A549 (cell line): ENCODE results near the gene HSD11B1. TPM values are rescaled to one million over a fixed set of nuclear protein-coding genes. Genes with fewer than 3 reads are reported as not detected.

Source experiments
- ATAC-seq, 2 experiments: fragments of 200-7000 bp in 1 of 2; fragments of >200 bp in 1 of 2; cut with Nextera tagmentation in 1 of 2; cut with Tn5 transposase in 1 of 2; 3 replicates each; pipeline versions ENCODE4 v1.8.0 to v1.9.1; 2018 to 2020; ENCODE audit warnings: mild to moderate bottlenecking in 1 of 2, moderate library complexity in 1 of 2
- CTCF ChIA-PET: fragments of 300-600 bp; sonication (Branson Sonifier 250); formaldehyde crosslinking; extraction: SDS; loops from one replicate; lab custom pipeline; 2021; ENCODE audit warnings: antibody characterized with exemption, inconsistent platforms; lab: Yijun Ruan, JAX
- POLR2A ChIA-PET: fragments of 350-600 bp; formaldehyde crosslinking; extraction: SDS; loops from one replicate; lab custom pipeline; 2021; ENCODE audit warnings: antibody characterized with exemption, inconsistent platforms; lab: Yijun Ruan, JAX
- DNase-seq, 2 experiments: peaks; one replicate each; pipeline versions ENCODE4 v3.0.0 to v3.0.0-alpha.2; 2011 to 2016; ENCODE audit warnings: low read depth in 1 of 2, low spot score in 1 of 2
- FAIRE-seq: peaks from 2 replicates; lab custom pipeline; 2011; peaks lifted over from hg19 to GRCh38; lab: Jason Lieb, UNC
- H3K27ac ChIP-seq, 2 experiments: fragments of >200 bp; sonication (Bioruptor Twin); formaldehyde crosslinking; 3 replicates each; pipeline ENCODE4 v1.5.1; 2016 to 2017
- H3K4me1 ChIP-seq: fragments of >200 bp; sonication (Bioruptor Twin); formaldehyde crosslinking; 3 replicates; pipeline ENCODE4 v1.6.1; 2016
- H3K4me2 ChIP-seq: fragments of >200 bp; sonication (Bioruptor Twin); formaldehyde crosslinking; 3 replicates; pipeline ENCODE4 v1.6.1; 2016
- H3K4me3 ChIP-seq: fragments of >200 bp; sonication (Bioruptor Twin); formaldehyde crosslinking; 3 replicates; pipeline ENCODE4 v1.5.1; 2016
- H3K9me3 ChIP-seq: fragments of >200 bp; sonication (Bioruptor Twin); formaldehyde crosslinking; 3 replicates; pipeline ENCODE4 v1.6.1; 2016
- CBX2 ChIP-seq: fragments of 200-600 bp; sonication (generic); IDR thresholded peaks from 2 replicates; pipeline ENCODE4 v1.6.1; 2016; ENCODE audit warnings: low read depth, mild to moderate bottlenecking, borderline replicate concordance
- EP300 ChIP-seq, 2 experiments: fragments of >200 bp; sonication (Bioruptor Twin); formaldehyde crosslinking; IDR thresholded peaks; 2 replicates in 1 of 2; 3 replicates in 1 of 2; pipeline ENCODE4 v1.6.1; 2016 to 2017
- HOXB13 ChIP-seq: fragments of 250-450 bp; sonication (Bioruptor Pico); IDR thresholded peaks from 2 replicates; pipeline ENCODE4 v1.5.0; 2020; ENCODE audit warnings: low read depth, mild to moderate bottlenecking, moderate library complexity
- POLR2AphosphoS2 ChIP-seq: conservative IDR thresholded peaks from 2 replicates; pipeline ENCODE4 v1.6.1; 2012; ENCODE audit warnings: low read length, improper control_type of control experiment, inconsistent platforms
- RARB ChIP-seq: fragments of 250-450 bp; sonication (Bioruptor Pico); IDR thresholded peaks from 2 replicates; pipeline ENCODE4 v1.8.0; 2021; ENCODE audit warnings: mild to moderate bottlenecking, moderate library complexity
- WGBS: methylation state at CpG from one replicate; pipeline ENCODE4 v1.1.6; 2017; ENCODE audit errors: missing lambda C conversion rate; 5-methylcytosine and 5-hydroxymethylcytosine counted together
- polyA plus RNA-seq, 4 experiments: library from polyadenylated mRNA; depleted of rRNA in 3 of 4; stranded (reverse); fragments of >200 nt; fragmentation: RNase III in 1 of 4; extraction: RNeasy Plus Mini Kit Qiagen cat#74134 plus additional on column Dnase treatment in 1 of 4; gene quantifications; 2 replicates in 3 of 4; 3 replicates in 1 of 4; pipeline ENCODE4 v1.2.3, GENCODE V29; 2011 to 2017
- TF ChIP-seq, protein P1 (sequence below): fragments of 200-600 bp; sonication (generic); IDR thresholded peaks from 2 replicates; pipeline ENCODE4 v1.6.1; 2016; ENCODE audit warnings: antibody characterized with exemption, mild to moderate bottlenecking, moderate library complexity

Gene HSD11B1
- polyA plus RNA-seq, 2 of the 4 experiments (the other 2 are of a cell fraction): not detected

- Histone ChIP-seq H3K27ac (peak overlapping the region in 1 of 2 experiments; percentile 86; a peak in 3 of 6 replicates), H3K4me1 (peaks cover 6% of the 10 kb centered on the region; the same call in 1 of the 3 replicates), H3K4me2 (peak overlapping the region; percentile 90), H3K9me3 (peaks cover 12% of the 10 kb centered on the region), H3K4me3 (peak overlapping the region; percentile 82)
- ATAC-seq (no peak), FAIRE-seq (no peak), DNase-seq (no peak)
- POLR2A ChIA-PET: no interaction called here
- TF ChIP-seq CBX2 (no peak), HOXB13 (no peak), RARB (CRISPR knock-in tag) (no peak), POLR2AphosphoS2 (no peak), EP300 (IDR thresholded peaks at IDR 0.05) (no peak)
- TF ChIP-seq, protein P1, sequence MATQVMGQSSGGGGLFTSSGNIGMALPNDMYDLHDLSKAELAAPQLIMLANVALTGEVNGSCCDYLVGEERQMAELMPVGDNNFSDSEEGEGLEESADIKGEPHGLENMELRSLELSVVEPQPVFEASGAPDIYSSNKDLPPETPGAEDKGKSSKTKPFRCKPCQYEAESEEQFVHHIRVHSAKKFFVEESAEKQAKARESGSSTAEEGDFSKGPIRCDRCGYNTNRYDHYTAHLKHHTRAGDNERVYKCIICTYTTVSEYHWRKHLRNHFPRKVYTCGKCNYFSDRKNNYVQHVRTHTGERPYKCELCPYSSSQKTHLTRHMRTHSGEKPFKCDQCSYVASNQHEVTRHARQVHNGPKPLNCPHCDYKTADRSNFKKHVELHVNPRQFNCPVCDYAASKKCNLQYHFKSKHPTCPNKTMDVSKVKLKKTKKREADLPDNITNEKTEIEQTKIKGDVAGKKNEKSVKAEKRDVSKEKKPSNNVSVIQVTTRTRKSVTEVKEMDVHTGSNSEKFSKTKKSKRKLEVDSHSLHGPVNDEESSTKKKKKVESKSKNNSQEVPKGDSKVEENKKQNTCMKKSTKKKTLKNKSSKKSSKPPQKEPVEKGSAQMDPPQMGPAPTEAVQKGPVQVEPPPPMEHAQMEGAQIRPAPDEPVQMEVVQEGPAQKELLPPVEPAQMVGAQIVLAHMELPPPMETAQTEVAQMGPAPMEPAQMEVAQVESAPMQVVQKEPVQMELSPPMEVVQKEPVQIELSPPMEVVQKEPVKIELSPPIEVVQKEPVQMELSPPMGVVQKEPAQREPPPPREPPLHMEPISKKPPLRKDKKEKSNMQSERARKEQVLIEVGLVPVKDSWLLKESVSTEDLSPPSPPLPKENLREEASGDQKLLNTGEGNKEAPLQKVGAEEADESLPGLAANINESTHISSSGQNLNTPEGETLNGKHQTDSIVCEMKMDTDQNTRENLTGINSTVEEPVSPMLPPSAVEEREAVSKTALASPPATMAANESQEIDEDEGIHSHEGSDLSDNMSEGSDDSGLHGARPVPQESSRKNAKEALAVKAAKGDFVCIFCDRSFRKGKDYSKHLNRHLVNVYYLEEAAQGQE: no peak
- WGBS: 69% methylated on average over 6 of the region's 6 CpGs
- CTCF ChIA-PET: interaction anchor here (1.4 to 2.0 kb wide), 3 partner anchors 35 to 40 kb away, joined by 4 to 5 read pairs (median 5); no protein-coding TSS in a partner anchor
These were observed 78.7 kb downstream of the HSD11B1 start for GRCh38 chr1:209783386-209783785.

Other genes with a start within 250 kb of the HSD11B1 start
- gene CAMK1G, start 121.1 kb upstream of the HSD11B1 start, polyA plus RNA-seq (2011; rRNA removed): 0.08 and 0.19 TPM in 2 replicates
- gene CAMK1G, start 121.1 kb upstream of the HSD11B1 start, polyA plus RNA-seq (2017; fragmentation: RNase III; extraction: RNeasy Plus Mini Kit Qiagen cat#74134 plus additional on column Dnase treatment): 0.03 to 0.13 TPM in 2 of 3 replicates, not detected in the other
- 7.3 and 11.6 TPM in 2 replicates for gene LAMB3, start 52.4 kb upstream of the HSD11B1 start, polyA plus RNA-seq (2011; rRNA removed)
- gene LAMB3, start 52.4 kb upstream of the HSD11B1 start, polyA plus RNA-seq (2017; fragmentation: RNase III; extraction: RNeasy Plus Mini Kit Qiagen cat#74134 plus additional on column Dnase treatment): 8.1 to 11.1 TPM (median 9.1 TPM) in 3 replicates
- gene G0S2, start 29.4 kb upstream of the HSD11B1 start, polyA plus RNA-seq (2011; rRNA removed): 1.0 and 1.1 TPM in 2 replicates
- 2.5 to 3.3 TPM (median 3.0 TPM) in 3 replicates for gene G0S2, start 29.4 kb upstream of the HSD11B1 start, polyA plus RNA-seq (2017; fragmentation: RNase III; extraction: RNeasy Plus Mini Kit Qiagen cat#74134 plus additional on column Dnase treatment)
- not detected in 2 replicates for gene TRAF3IP3, start 51.2 kb downstream of the HSD11B1 start, polyA plus RNA-seq (2011; rRNA removed)
- gene TRAF3IP3, start 51.2 kb downstream of the HSD11B1 start, polyA plus RNA-seq (2017; fragmentation: RNase III; extraction: RNeasy Plus Mini Kit Qiagen cat#74134 plus additional on column Dnase treatment): not detected in 3 replicates
- gene C1orf74, start 79.7 kb downstream of the HSD11B1 start, polyA plus RNA-seq (2011; rRNA removed): 3.3 TPM in 2 replicates
- gene C1orf74, start 79.7 kb downstream of the HSD11B1 start, polyA plus RNA-seq (2017; fragmentation: RNase III; extraction: RNeasy Plus Mini Kit Qiagen cat#74134 plus additional on column Dnase treatment): 2.0 to 2.4 TPM (median 2.4 TPM) in 3 replicates
- gene IRF6, start 101.3 kb downstream of the HSD11B1 start, polyA plus RNA-seq (2011; rRNA removed): 0.22 and 0.25 TPM in 2 replicates
- 0.03 to 0.08 TPM (median 0.05 TPM) in 3 replicates for gene IRF6, start 101.3 kb downstream of the HSD11B1 start, polyA plus RNA-seq (2017; fragmentation: RNase III; extraction: RNeasy Plus Mini Kit Qiagen cat#74134 plus additional on column Dnase treatment)
- gene UTP25, start 123.1 kb downstream of the HSD11B1 start, polyA plus RNA-seq (2011; rRNA removed): 16.5 and 16.7 TPM in 2 replicates
- gene UTP25, start 123.1 kb downstream of the HSD11B1 start, polyA plus RNA-seq (2017; fragmentation: RNase III; extraction: RNeasy Plus Mini Kit Qiagen cat#74134 plus additional on column Dnase treatment): 8.4 to 8.7 TPM (median 8.7 TPM) in 3 replicates
- 0.01 TPM in 2 replicates for gene SYT14, start 233.4 kb downstream of the HSD11B1 start, polyA plus RNA-seq (2011; rRNA removed)
- 0.05 to 0.10 TPM (median 0.06 TPM) in 3 replicates for gene SYT14, start 233.4 kb downstream of the HSD11B1 start, polyA plus RNA-seq (2017; fragmentation: RNase III; extraction: RNeasy Plus Mini Kit Qiagen cat#74134 plus additional on column Dnase treatment)